Upper lobe of left lung (tissue), 6 donors: Measurements from ENCODE around the gene LDLRAD3. TPM values are rescaled to one million over a fixed set of nuclear protein-coding genes. Genes with fewer than 3 reads are reported as not detected.

Source experiments
- ATAC-seq, 2 donors: fragments of 200-7000 bp; cut with Tn5 transposase; one replicate each; pipeline ENCODE4 v1.9.1; 2022; ENCODE audit warnings: mild to moderate bottlenecking in 2 of 2, moderate library complexity in 2 of 2; ENCODE audit not compliant: low FRiP score in 2 of 2
- DNase-seq, 2 donors: peaks; one replicate each; pipeline ENCODE4 v3.0.0-alpha.2; 2019 to 2020
- H3K27ac ChIP-seq, 4 donors: fragments of 200-600 bp; sonication (generic); one replicate each; pipeline ENCODE4 v1.5.1; 2016 to 2019
- H3K27me3 ChIP-seq, 4 donors: fragments of 200-600 bp; sonication (generic); one replicate each; pipeline ENCODE4 v1.5.1; 2017 to 2019
- H3K36me3 ChIP-seq, 4 donors: fragments of 200-600 bp; sonication (generic); one replicate each; pipeline ENCODE4 v1.5.1; 2016 to 2019
- H3K4me1 ChIP-seq, 4 donors: fragments of 200-600 bp; sonication (generic); one replicate each; pipeline ENCODE4 v1.5.1; 2018 to 2019
- H3K4me3 ChIP-seq, 4 donors: fragments of 200-600 bp; sonication (generic); one replicate each; pipeline ENCODE4 v1.5.1; 2017 to 2019; ENCODE audit warnings: mild to moderate bottlenecking in 2 of 4, moderate library complexity in 1 of 4
- H3K9me3 ChIP-seq, 4 donors: fragments of 200-600 bp; sonication (generic); one replicate each; pipeline ENCODE4 v1.5.1; 2018 to 2019
- CTCF ChIP-seq, 6 experiments: fragments of 450-650 bp in 4 of 6; fragments of 200-600 bp in 2 of 6; sonication (generic) in 2 of 6; IDR thresholded peaks; one replicate each; pipeline ENCODE4 v1.5.1; 2016 to 2019; ENCODE audit warnings: antibody characterized with exemption in 6 of 6
- EP300 ChIP-seq, 4 donors: sonication (generic); formaldehyde crosslinking; IDR thresholded peaks; one replicate each; pipeline ENCODE4 v1.5.1; 2017; ENCODE audit warnings: antibody characterized with exemption in 4 of 4, control low read depth in 2 of 4
- POLR2A ChIP-seq, 4 donors: fragments of 450-650 bp; IDR thresholded peaks; one replicate each; pipeline ENCODE4 v1.5.1; 2016 to 2017; ENCODE audit warnings: antibody characterized with exemption in 4 of 4, mild to moderate bottlenecking in 2 of 4
- POLR2AphosphoS5 ChIP-seq, 2 donors: sonication (generic); formaldehyde crosslinking; IDR thresholded peaks; one replicate each; pipeline ENCODE4 v1.5.1; 2017; ENCODE audit warnings: antibody characterized with exemption in 2 of 2
- WGBS, 2 donors: methylation state at CpG; one replicate each; pipeline ENCODE4 v1.1.5; 2017 to 2018; 5-methylcytosine and 5-hydroxymethylcytosine counted together
- total RNA-seq, 6 donors: library from RNA; depleted of rRNA in 4 of 6; stranded (reverse); fragments of >200 nt in 4 of 6; gene quantifications; one replicate each; pipeline versions ENCODE4 v1.1.0 to v1.2.1, GENCODE V29; 2016 to 2021
- donor health status: DM: no; HTN: no; CAD: no; lungs with moderate emphysema.
- donor health status: DM: no; HTN: yes; CAD: no; lungs with severe emphysema.

LDLRAD3 gene
- total RNA-seq, 6 donors from 2014 or later = 4.4 to 16.8 (median 7.4) TPM

GRCh38 chr11:36268337-36268985, 324.6 kb downstream of the LDLRAD3 start:
- peaks cover 0 to 18% (median 16%) of the 10 kb centered on the region in 4 donors for H3K36me3 ChIP-seq
- H3K27me3 ChIP-seq = no peaks in the 10 kb centered on the region
- ATAC-seq (no peak), DNase-seq (no peak)
- WGBS, 2 donors = 55 to 63% methylated on average over 8 of the region's 8 CpGs
- H3K27ac ChIP-seq = no peak overlapping the region
- peaks cover 0 to 5% (median 4%) of the 10 kb centered on the region in 4 donors for H3K9me3 ChIP-seq
- TF ChIP-seq CTCF (IDR thresholded peaks at IDR 0.05) (no peak), POLR2A (IDR thresholded peaks at IDR 0.05) (no peak), POLR2AphosphoS5 (IDR thresholded peaks at IDR 0.05) (no peak), EP300 (IDR thresholded peaks at IDR 0.05) (no peak)
- H3K4me1 ChIP-seq = peaks cover 0 to 4% (median 0%) of the 10 kb centered on the region in 4 donors
- H3K4me3 ChIP-seq = no peak overlapping the region

GRCh38 chr11:36270701-36271100, 326.8 kb downstream of the LDLRAD3 start:
- no peak for ATAC-seq
- WGBS, 2 donors = 87 to 95% methylated on average over 9 of the region's 9 CpGs
- peaks cover 0 to 3% (median 0%) of the 10 kb centered on the region in 4 donors for H3K4me1 ChIP-seq
- H3K27ac ChIP-seq = peak overlapping the region in 1 of 4 donors; percentile 70
- DNase-seq = no peak
- no peaks in the 10 kb centered on the region for H3K27me3 ChIP-seq
- TF ChIP-seq EP300 (IDR thresholded peaks at IDR 0.05) (no peak), CTCF (IDR thresholded peaks at IDR 0.05) (no peak), POLR2A (IDR thresholded peaks at IDR 0.05) (no peak), POLR2AphosphoS5 (IDR thresholded peaks at IDR 0.05) (no peak)
- no peak overlapping the region for H3K4me3 ChIP-seq
- peaks cover 7 to 37% (median 34%) of the 10 kb centered on the region in 4 donors for H3K36me3 ChIP-seq
- peaks cover 0 to 5% (median 4%) of the 10 kb centered on the region in 4 donors for H3K9me3 ChIP-seq

DNA sequence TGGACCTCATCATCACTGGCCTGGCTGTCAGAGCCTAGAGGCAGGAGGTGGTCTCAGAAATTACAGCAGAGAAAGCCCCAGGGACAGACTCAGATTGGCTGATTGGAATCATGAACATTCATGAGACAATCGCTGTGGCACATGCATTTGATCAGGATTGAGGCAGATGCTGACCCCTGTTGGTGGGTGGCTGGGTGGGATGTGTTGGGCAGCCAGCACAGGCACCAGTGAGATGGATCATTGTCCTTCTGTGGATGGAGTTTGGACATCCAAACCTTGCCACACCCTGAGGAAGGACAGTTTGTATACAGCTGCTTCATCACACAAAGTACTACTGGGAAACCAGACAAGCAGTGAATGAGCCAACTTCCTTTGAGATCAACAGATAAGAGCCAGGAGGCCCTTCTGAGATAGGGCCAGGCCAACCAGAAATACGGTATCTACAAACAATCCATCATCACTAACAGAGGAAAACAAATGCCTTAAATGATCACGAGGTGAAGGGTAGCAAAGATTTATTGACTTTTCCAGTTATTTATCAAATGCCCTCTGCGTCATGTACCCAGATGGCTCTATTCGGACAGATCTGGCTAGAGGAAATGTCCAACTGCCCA, 328.0 kb downstream of the LDLRAD3 start:
- 38 to 70% methylated on average over 5 of the region's 5 CpGs for WGBS, 2 donors
- ATAC-seq = no peak
- Histone ChIP-seq H3K36me3 (peaks cover 11 to 45% (median 44%) of the 10 kb centered on the region in 4 donors), H3K4me1 (no peaks in the 10 kb centered on the region), H3K27ac (peak overlapping the region; percentile 30 to 70 (median 60)), H3K27me3 (no peaks in the 10 kb centered on the region), H3K9me3 (peaks cover 0 to 5% (median 4%) of the 10 kb centered on the region in 4 donors), H3K4me3 (no peak overlapping the region)
- DNase-seq = no peak
- peak in 3 of 4 donors; percentile 50 to 94 (median 91) for TF ChIP-seq EP300 (IDR thresholded peaks at IDR 0.05)
- peak in 4 of 6 experiments; percentile 22 to 33 (median 32) for TF ChIP-seq CTCF (IDR thresholded peaks at IDR 0.05)
- TF ChIP-seq POLR2A (IDR thresholded peaks at IDR 0.05) = no peak
- peak; percentile 58 to 76 for TF ChIP-seq POLR2AphosphoS5 (IDR thresholded peaks at IDR 0.05)

- H3K36me3 ChIP-seq = peaks cover 11 to 49% (median 45%) of the 10 kb centered on the region in 4 donors
- 89 to 91% methylated on average over 3 of the region's 3 CpGs for WGBS, 2 donors
These were observed 329.2 kb downstream of the LDLRAD3 start for GRCh38 chr11:36273110-36273509.

More at GRCh38 chr11:36273110-36273509, 329.2 kb downstream of the LDLRAD3 start:
- ATAC-seq = no peak
- Histone ChIP-seq H3K4me3 (no peak overlapping the region), H3K4me1 (no peaks in the 10 kb centered on the region), H3K9me3 (peaks cover 0 to 5% (median 4%) of the 10 kb centered on the region in 4 donors), H3K27me3 (no peaks in the 10 kb centered on the region), H3K27ac (peak overlapping the region in 1 of 4 donors; percentile 66)
- no peak for DNase-seq
- TF ChIP-seq EP300 (IDR thresholded peaks at IDR 0.05) (no peak), CTCF (IDR thresholded peaks at IDR 0.05) (no peak), POLR2A (IDR thresholded peaks at IDR 0.05) (no peak), POLR2AphosphoS5 (IDR thresholded peaks at IDR 0.05) (no peak)
